HL-60/S4 treated with phorbol 12-myristate 13-acetate at 8.2 ng/mL for 4 days and 3 days (cell line): ENCODE measurements around the gene MEAF6.
"Not testable (repeated sequence)": the region's sequence is repeated elsewhere in the genome, so short reads cannot be mapped to it uniquely, and the experiment has no call there.

Experiments
- in situ Hi-C: fragments of 300-500 bp; cut with MboI; formaldehyde crosslinking; loops from 2 replicates; pipeline ENCODE4 v1.15.0; 2022; ENCODE audit warnings: low sequenced_read_pairs

MEAF6 gene

GRCh38 chr1:37532418-37533156 is 18.0 kb upstream of the MEAF6 start:
- in situ Hi-C loops, result not testable (repeated sequence)

GRCh38 chr1:37529888-37530287 is 15.3 kb upstream of the MEAF6 start:
- in situ Hi-C loops, result not testable (repeated sequence)

- in situ Hi-C loops, result no loop called here
These were observed 5.0 kb upstream of the MEAF6 start for GRCh38 chr1:37519613-37520012.

- in situ Hi-C loops, result not testable (repeated sequence)
These were observed 4.4 kb upstream of the MEAF6 start for GRCh38 chr1:37518929-37519328.

GRCh38 chr1:37518241-37518640 is 3.7 kb upstream of the MEAF6 start:
- in situ Hi-C loops, result not testable (repeated sequence)

- in situ Hi-C loops, result no loop called here
These were observed 3.0 kb upstream of the MEAF6 start for GRCh38 chr1:37517569-37517968.

GRCh38 chr1:37515185-37516034 is 844 bp upstream of the MEAF6 start:
- in situ Hi-C loops, result no loop called here

- in situ Hi-C loops, result no loop called here
These were observed 694 bp downstream of the MEAF6 start for GRCh38 chr1:37513795-37514349.

GRCh38 chr1:37509181-37509580 is 5.4 kb downstream of the MEAF6 start:
- in situ Hi-C loops, result no loop called here

- in situ Hi-C loops, result no loop called here
These were observed 7.8 kb downstream of the MEAF6 start for GRCh38 chr1:37506740-37507139.

GRCh38 chr1:37502791-37503190 is 11.8 kb downstream of the MEAF6 start:
- in situ Hi-C loops, result not testable (repeated sequence)

- in situ Hi-C loops, result no loop called here
These were observed 12.5 kb downstream of the MEAF6 start for GRCh38 chr1:37502104-37502503.

- in situ Hi-C loops, result no loop called here
These were observed 12.9 kb downstream of the MEAF6 start for GRCh38 chr1:37501661-37502060.

- in situ Hi-C loops, result no loop called here
These were observed 15.5 kb downstream of the MEAF6 start for GRCh38 chr1:37498872-37499617.

GRCh38 chr1:37497832-37498231 is 16.7 kb downstream of the MEAF6 start:
- in situ Hi-C loops, result no loop called here

GRCh38 chr1:37495875-37496274 is 18.7 kb downstream of the MEAF6 start:
- in situ Hi-C loops, result no loop called here

GRCh38 chr1:37493336-37494098 is 21.0 kb downstream of the MEAF6 start:
- in situ Hi-C loops, result no loop called here

- in situ Hi-C loops, result no loop called here
These were observed 27.0 kb downstream of the MEAF6 start for GRCh38 chr1:37487619-37487984.

GRCh38 chr1:37486680-37487618 is 27.6 kb downstream of the MEAF6 start:
- in situ Hi-C loops, result no loop called here
